ENCODE results near the gene KIAA1614.
A peak's percentile ranks its signal among the peaks of the same experiment; 100 is the strongest.

The KIAA1614 gene

DNA sequence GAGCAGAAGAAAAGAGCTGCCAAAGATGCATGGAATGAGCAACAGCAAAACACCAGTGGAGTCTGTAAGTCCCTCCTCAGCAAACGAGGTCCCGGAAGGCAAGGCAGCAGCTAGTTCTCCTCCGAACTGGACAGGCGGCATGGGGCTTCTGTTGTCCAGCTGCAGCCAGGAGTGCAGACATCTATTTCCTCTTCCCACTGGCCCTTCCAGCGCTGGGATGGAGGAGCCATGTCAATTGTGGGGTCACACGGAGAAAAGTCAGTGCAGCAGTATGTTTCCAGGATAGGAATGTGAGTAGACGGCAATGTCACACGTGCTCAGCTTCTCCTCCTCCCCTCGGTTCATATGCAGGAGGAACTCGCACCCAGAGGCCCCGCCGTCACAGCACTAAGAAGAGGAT lies 63.5 kb downstream of the KIAA1614 start:
- ChIA-PET POLR2A (no interaction called here), CTCF (interaction anchor here (1.1 to 2.2 kb wide), 7 partner anchors 10 to 32 kb away, joined by 3 to 8 read pairs (median 4); no protein-coding TSS in a partner anchor)
- TF ChIP-seq, protein P1, sequence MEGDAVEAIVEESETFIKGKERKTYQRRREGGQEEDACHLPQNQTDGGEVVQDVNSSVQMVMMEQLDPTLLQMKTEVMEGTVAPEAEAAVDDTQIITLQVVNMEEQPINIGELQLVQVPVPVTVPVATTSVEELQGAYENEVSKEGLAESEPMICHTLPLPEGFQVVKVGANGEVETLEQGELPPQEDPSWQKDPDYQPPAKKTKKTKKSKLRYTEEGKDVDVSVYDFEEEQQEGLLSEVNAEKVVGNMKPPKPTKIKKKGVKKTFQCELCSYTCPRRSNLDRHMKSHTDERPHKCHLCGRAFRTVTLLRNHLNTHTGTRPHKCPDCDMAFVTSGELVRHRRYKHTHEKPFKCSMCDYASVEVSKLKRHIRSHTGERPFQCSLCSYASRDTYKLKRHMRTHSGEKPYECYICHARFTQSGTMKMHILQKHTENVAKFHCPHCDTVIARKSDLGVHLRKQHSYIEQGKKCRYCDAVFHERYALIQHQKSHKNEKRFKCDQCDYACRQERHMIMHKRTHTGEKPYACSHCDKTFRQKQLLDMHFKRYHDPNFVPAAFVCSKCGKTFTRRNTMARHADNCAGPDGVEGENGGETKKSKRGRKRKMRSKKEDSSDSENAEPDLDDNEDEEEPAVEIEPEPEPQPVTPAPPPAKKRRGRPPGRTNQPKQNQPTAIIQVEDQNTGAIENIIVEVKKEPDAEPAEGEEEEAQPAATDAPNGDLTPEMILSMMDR (IDR thresholded peaks at IDR 0.05; ENCODE audit: control extremely low read depth, extremely low read depth, low read depth, missing control alignments), result no peak
- DNase-seq (ENCODE audit: extremely low spot score), result no peak

DNA sequence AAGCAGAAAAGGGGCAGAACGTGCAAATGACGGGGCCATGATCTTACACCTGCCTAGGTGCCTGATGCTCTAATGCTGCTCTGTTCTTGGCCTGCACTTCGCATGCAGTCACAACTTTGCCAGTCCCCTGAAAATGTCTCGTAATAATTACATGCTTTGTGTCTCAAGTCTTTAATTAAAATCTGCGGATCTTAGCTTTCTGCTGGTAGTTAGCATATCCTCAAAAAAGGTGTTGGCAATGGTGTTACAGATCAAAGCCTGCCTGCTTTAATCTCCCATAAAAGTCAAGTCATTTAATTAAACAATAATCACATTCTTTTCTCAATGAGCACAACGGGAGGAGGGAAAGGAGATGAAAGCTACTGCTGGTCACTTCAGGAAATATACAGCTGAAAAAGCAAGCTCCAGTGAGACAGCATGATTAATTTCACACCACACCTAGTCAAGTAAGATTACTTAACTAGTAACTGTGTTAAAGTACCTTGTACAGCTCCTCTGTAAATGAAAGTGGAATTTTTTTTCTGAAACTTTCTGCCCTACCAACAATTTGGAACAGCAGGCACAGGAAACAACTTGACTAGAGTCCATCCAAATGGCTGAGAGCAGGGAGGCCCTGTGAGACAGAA lies 64.1 kb downstream of the KIAA1614 start:
- ChIA-PET CTCF (interaction anchor here (1.2 to 2.2 kb wide), 4 partner anchors 10 to 19 kb away, joined by 4 to 8 read pairs (median 4); no protein-coding TSS in a partner anchor), POLR2A (no interaction called here)
- TF ChIP-seq, protein P1 (IDR thresholded peaks at IDR 0.05; ENCODE audit: control extremely low read depth, extremely low read depth, low read depth, missing control alignments), result no peak
- DNase-seq (ENCODE audit: extremely low spot score), result no peak

DNA sequence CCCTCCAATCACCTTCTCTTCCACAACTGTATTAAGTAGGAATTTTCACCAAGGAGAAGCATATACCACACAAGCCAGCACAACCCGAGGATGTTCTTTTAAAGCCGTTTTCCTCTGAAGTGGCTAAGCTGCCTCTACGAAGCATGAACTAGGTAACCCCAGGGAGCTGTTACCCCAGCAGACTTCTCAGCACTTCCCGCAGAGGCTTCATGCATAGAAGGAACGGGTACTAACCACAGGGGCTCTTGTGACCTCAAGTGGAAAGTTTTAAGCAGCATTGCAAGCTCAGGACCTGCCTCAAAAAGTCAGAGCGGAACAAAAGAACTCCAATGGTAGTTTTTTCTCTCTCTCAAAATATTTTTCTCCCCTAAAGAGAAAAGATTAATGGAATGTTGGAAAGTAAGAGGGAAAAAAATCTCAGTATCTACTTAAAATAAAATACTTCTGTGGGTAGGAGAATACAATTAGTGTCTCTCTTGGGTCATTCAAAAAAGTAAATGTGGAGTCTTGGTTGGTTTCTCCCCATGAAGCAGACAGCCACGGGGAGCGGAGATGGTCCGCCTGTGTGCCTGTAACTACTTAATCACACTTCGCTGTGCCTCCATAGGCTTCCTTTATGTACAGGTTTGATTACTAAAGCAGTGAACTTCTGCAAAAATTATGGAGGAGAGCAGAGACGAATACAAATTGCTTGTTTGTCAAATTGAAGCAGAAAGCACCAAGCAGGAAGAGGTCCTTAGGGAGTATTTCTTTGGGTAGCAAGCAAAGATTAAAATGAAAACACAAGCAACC lies 69.1 kb downstream of the KIAA1614 start:
- TF ChIP-seq, protein P1 (IDR thresholded peaks at IDR 0.05; ENCODE audit: control extremely low read depth, extremely low read depth, low read depth, missing control alignments), result no peak
- ChIA-PET POLR2A (no interaction called here), CTCF (interaction anchor here (0.8 to 2.6 kb wide), 4 partner anchors 10 to 160 kb away, joined by 3 to 9 read pairs (median 6); no protein-coding TSS in a partner anchor)
- peak; percentile 76 for DNase-seq (ENCODE audit: extremely low spot score)

DNA sequence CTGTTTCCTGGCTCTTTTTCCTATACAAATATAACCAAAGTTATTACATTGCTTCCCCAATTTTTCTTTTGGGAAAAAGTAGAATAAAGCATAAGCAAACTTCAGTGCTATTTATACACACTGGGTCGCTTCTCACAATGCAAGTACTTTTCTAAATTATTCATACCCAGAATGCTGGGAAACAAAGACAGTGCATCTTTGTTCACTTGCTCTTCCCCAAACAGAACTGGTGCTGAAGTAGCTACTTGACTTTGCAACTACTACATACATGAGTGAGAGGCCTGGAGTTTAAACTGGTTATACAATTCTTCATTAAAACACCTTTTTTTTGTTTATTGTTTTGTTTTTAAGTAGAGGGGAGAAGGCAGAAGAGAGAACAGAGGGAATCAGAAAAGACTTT lies 69.7 kb downstream of the KIAA1614 start:
- no peak for DNase-seq (ENCODE audit: extremely low spot score)
- POLR2A ChIA-PET, result no interaction called here
- TF ChIP-seq, protein P1 (IDR thresholded peaks at IDR 0.05; ENCODE audit: control extremely low read depth, extremely low read depth, low read depth, missing control alignments), result no peak
- CTCF ChIA-PET, result interaction anchor here (0.9 to 2.6 kb wide), 4 partner anchors 10 to 160 kb away, joined by 3 to 9 read pairs (median 6); no protein-coding TSS in a partner anchor

DNA sequence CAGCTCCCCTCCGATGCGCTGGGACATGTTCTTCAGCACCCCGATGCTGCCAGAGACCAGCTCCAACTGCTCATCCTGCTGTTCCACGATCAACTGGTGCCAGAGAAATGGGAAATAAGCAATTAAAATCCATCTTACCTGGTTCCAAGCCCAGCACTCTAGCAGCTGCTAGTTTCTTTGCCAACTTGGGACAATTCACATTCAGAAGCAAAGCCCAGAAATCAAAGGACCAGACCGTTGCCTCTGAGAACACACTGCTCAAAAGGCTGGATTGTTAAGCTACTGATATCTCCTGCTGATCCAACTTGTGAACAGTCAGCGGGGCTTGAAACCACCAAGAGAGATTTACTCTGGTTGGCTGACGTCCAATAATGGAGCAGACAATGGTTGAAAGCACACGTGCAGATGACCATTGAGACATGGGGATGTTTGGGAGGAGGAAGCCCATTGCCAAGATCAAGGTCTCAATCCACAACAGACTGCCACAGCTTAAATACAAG lies 75.6 kb downstream of the KIAA1614 start:
- TF ChIP-seq, protein P1 (IDR thresholded peaks at IDR 0.05; ENCODE audit: control extremely low read depth, extremely low read depth, low read depth, missing control alignments), result no peak
- no peak for DNase-seq (ENCODE audit: extremely low spot score)
- POLR2A ChIA-PET, result no interaction called here
- CTCF ChIA-PET, result interaction anchor here (0.8 to 8.0 kb wide), 9 partner anchors 9 to 153 kb away, joined by 3 to 34 read pairs (median 4); no protein-coding TSS in a partner anchor

DNA sequence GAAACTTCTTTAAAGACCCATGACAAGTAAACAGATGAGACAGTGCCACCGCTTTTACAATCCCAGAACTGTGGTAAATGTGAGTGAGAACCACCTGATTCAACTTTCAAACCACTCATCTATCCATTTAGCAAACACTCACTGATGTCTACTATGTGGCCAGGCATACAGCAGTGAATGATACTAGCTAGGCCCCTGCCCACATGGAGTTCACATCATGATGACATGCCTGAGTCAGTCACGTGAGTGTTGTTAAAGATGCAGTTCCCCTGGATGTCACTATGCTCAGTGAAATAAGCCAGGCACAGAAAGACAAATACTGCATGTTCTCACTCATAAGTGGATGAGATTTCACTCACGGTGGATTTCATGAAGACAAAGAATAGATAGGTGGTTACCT lies 81.6 kb downstream of the KIAA1614 start:
- ChIA-PET POLR2A (no interaction called here), CTCF (interaction anchor here (8.0 kb wide), 1 partner anchor 8 kb away, joined by 34 read pairs; no protein-coding TSS in a partner anchor)
- no peak for DNase-seq (ENCODE audit: extremely low spot score)
- TF ChIP-seq, protein P1 (IDR thresholded peaks at IDR 0.05; ENCODE audit: control extremely low read depth, extremely low read depth, low read depth, missing control alignments), result no peak
